Measurements from ENCODE around the gene FGGY.

Gene FGGY

DNA sequence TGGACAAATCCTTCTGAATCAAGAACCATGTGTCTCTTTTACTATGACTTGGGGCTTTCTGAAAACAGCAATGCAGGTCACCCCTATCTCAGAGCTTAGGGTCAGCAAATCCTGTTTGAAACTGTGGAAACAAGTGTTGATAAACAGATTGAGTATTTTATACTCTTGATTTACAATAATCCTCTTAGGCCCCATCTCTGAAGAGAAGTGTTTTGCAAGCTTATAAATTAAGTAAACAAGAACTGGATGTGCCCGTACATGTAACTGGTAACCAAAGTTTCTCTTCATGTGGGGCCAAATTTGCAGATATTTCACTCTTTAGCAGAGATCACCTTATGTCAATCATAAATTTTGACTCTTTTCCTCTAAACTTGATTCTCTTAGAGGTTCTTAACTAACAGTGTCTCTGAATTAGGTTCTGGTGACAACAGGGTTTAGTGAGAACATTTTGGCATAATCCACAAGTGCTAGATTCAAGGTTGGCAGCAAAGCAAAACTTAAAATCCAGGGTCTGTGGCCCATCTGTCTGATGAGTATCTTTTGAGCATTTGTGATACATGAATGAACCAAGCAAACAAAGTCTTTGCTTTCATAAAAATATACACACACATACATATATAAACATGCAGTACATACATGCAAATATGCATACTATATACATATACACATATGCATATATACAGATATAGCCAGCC, 334.8 kb downstream of the FGGY start:
- H3K4me3 ChIP-seq (ENCODE audit: low read depth, low read length) = no peak overlapping the region
- no peak for DNase-seq
- TF ChIP-seq, protein P1, sequence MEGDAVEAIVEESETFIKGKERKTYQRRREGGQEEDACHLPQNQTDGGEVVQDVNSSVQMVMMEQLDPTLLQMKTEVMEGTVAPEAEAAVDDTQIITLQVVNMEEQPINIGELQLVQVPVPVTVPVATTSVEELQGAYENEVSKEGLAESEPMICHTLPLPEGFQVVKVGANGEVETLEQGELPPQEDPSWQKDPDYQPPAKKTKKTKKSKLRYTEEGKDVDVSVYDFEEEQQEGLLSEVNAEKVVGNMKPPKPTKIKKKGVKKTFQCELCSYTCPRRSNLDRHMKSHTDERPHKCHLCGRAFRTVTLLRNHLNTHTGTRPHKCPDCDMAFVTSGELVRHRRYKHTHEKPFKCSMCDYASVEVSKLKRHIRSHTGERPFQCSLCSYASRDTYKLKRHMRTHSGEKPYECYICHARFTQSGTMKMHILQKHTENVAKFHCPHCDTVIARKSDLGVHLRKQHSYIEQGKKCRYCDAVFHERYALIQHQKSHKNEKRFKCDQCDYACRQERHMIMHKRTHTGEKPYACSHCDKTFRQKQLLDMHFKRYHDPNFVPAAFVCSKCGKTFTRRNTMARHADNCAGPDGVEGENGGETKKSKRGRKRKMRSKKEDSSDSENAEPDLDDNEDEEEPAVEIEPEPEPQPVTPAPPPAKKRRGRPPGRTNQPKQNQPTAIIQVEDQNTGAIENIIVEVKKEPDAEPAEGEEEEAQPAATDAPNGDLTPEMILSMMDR (IDR thresholded peaks at IDR 0.05; ENCODE audit: low read depth, low read length) = no peak
- H3K27me3 ChIP-seq = no peaks in the 10 kb centered on the region
- no peaks in the 10 kb centered on the region for H3K9me3 ChIP-seq
- H3K36me3 ChIP-seq = no peaks in the 10 kb centered on the region
- no peaks in the 10 kb centered on the region for H3K4me1 ChIP-seq

DNA sequence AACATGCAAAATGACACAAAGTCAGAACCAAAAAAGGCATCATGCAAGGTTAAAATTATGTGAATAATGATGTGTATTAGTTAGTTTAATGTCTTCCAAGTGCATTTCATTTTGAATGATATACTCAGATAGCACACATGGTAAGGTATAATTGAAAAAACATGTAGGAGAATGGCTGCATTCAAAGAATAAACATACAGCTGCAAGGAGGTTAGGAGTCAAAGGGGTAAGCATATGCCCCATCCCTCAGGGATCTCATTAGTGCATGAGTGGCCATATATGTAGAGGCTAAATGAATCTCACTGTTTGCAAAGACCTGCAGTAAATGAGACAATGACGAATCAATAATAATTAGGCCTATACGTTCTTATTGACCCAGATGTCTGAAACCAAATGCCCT, 338.2 kb downstream of the FGGY start:
- TF ChIP-seq, protein P1 (IDR thresholded peaks at IDR 0.05; ENCODE audit: low read depth, low read length) = no peak
- Histone ChIP-seq H3K9me3 (no peaks in the 10 kb centered on the region), H3K27me3 (no peaks in the 10 kb centered on the region), H3K4me1 (no peaks in the 10 kb centered on the region), H3K4me3 (ENCODE audit: low read depth, low read length) (no peak overlapping the region), H3K36me3 (no peaks in the 10 kb centered on the region)
- no peak for DNase-seq

DNA sequence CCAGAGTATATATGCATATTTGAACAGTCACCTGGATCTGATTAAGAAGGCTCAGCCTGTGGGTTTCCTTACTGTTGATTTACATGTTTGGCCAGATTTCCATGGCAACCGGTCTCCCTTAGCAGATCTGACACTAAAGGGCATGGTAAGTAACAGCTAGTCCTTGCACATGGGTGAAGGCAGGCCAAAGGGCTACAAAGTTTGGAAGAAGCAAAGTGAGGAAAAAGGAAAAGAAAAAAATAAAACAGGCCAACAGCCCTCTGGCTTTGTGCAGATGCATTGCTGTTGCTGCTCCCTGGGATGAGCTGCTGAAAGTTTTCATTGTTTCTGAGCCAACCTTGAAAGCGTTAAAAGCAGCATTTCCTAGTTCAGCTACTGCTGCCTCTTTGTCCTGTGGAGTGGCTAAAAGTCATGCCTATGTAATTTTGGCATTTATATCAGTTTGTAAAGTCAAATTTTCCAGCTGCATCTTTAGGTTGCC, 341.4 kb downstream of the FGGY start:
- no peak overlapping the region for H3K4me3 ChIP-seq (ENCODE audit: low read depth, low read length)
- TF ChIP-seq, protein P1 (IDR thresholded peaks at IDR 0.05; ENCODE audit: low read depth, low read length) = no peak
- H3K27me3 ChIP-seq = no peaks in the 10 kb centered on the region
- H3K36me3 ChIP-seq = no peaks in the 10 kb centered on the region
- no peaks in the 10 kb centered on the region for H3K4me1 ChIP-seq
- DNase-seq = no peak
- H3K9me3 ChIP-seq = no peaks in the 10 kb centered on the region

DNA sequence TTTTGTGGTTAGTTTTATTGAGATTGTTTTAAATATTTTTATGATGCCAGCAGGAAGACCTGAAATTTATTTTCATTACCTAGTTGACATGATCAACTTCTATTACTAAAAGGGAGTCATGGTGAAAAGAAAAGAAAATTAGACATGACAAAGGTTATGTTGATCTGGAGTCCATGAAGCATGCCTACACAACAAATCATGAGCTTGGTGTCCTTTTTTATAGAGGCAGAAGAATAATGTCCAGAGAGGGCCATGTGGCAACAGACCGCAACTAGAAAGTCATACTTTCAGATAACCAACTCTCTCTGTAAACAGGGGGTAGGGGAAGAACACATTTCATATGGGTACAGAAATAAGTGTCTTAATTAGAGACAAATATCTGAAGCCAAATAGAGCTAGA, 342.4 kb downstream of the FGGY start:
- H3K9me3 ChIP-seq = no peaks in the 10 kb centered on the region
- H3K36me3 ChIP-seq = no peaks in the 10 kb centered on the region
- H3K27me3 ChIP-seq = no peaks in the 10 kb centered on the region
- no peak overlapping the region for H3K4me3 ChIP-seq (ENCODE audit: low read depth, low read length)
- no peak for DNase-seq
- TF ChIP-seq, protein P1 (IDR thresholded peaks at IDR 0.05; ENCODE audit: low read depth, low read length) = no peak
- no peaks in the 10 kb centered on the region for H3K4me1 ChIP-seq

DNA sequence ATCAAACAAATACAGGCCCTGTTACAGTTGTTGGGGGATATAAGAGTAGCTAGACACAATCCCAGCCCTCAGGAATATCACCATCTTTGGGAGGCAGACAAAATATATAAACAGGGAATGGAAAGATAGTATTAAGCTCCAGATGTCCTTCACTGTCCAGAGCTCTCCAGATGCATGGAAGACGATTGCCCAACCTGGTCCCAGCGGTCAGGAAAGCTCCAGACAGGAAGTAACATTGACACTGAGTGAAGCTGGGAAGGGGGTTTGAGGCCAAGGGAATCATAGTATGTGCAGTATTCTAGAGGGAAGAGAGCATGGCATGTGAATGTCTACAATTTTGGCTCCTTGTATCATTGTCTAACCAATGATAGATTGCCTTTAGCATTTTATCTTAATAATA, 344.0 kb downstream of the FGGY start:
- no peak for DNase-seq
- TF ChIP-seq, protein P1 (IDR thresholded peaks at IDR 0.05; ENCODE audit: low read depth, low read length) = no peak

DNA sequence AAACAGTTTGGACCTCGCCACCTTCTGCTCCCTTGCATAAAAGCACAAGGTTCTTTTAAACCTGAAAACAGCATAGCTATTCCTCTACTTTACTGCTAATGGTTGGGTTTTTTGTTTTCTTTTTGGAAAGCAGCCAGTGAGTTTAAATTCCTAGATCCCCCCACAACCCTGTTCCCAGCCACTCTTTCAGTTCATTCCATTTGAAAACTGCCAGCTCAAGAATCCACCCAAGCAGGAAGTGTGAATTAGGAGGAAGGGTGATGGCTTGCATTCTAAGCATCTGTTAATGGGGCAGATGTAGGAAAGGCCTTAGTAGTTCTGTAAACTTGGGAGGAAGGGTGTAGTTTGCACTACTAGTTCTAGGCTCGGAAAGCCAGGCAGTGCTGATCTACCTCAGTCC, 344.9 kb downstream of the FGGY start:
- TF ChIP-seq, protein P1 (IDR thresholded peaks at IDR 0.05; ENCODE audit: low read depth, low read length) = no peak
- H3K9me3 ChIP-seq = no peaks in the 10 kb centered on the region
- DNase-seq = no peak

More for the DNA sequence above, 344.0 kb downstream of the FGGY start:
- no peaks in the 10 kb centered on the region for H3K9me3 ChIP-seq
- no peaks in the 10 kb centered on the region for H3K27me3 ChIP-seq
- no peaks in the 10 kb centered on the region for H3K36me3 ChIP-seq
- no peaks in the 10 kb centered on the region for H3K4me1 ChIP-seq
- H3K4me3 ChIP-seq (ENCODE audit: low read depth, low read length) = no peak overlapping the region

More for the DNA sequence above, 344.9 kb downstream of the FGGY start:
- no peaks in the 10 kb centered on the region for H3K36me3 ChIP-seq
- no peaks in the 10 kb centered on the region for H3K27me3 ChIP-seq
- no peaks in the 10 kb centered on the region for H3K4me1 ChIP-seq
- H3K4me3 ChIP-seq (ENCODE audit: low read depth, low read length) = no peak overlapping the region
